ENCODE data around the gene MANBA.
"Not testable (repeated sequence)": the region's sequence is repeated elsewhere in the genome, so short reads cannot be mapped to it uniquely, and the experiment has no call there.

MANBA gene

DNA sequence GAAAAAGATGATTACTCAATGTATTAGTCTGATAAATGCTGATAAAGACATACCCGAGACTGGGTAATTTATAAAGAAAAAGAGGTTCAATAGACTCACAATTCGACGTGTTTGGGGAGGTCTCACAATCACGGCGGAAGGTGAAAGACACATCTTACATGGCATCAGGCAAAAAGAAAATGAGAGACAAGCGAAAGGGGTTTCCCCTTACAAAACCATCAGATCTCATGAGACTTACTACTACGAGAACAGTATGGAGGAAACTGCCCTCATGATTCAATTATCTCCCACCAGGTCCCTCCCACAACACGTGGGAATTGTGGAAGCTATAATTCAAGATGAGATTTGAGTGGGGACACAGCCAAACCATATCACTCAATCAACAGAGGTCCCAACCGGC is 141.7 kb downstream of the MANBA start:
- DNase-seq, result not testable (repeated sequence)

- DNase-seq, result peak; percentile 30
Measured at GRCh38 chr4:102616636-102617035, 144.1 kb downstream of the MANBA start.

DNA sequence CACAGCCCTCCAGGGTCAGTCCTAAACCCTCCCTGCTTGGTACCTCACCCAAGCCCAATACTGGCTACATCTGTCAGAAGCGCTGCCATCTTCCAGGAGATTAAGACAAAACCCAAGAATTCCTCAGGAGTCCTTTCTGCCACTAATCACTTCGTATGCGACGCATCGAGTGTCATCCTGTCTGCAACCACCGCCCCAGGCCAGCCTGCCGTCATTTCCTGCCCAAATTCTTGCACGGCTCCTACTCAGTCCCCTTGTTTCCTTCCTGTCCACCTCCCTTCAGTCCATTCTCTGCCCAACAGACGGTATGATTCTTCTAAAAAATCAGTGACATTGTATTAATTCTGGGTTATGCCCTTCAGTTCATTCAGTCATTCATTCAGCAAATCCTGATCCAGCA is 146.0 kb downstream of the MANBA start:
- DNase-seq, result peak; percentile 53

- peak; percentile 71 for DNase-seq
Measured at GRCh38 chr4:102612824-102613366, 147.9 kb downstream of the MANBA start.

DNA sequence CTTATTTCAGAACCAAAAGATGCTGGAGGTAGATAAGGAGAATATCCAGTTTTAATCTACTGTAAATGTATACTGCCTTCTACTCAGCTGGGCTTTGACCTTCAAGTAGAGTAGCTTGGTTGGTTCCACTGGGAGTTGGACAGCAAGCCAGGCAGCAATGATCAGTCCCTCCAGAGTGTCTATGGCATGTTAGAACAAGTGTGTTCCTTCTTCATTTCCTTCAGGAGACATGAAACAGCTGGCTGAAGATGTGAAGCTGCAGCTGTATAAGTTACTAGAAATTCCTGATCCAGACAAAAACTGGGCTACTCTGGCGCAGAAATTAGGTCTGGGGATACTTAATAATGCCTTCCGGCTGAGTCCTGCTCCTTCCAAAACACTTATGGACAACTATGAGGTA is 148.6 kb downstream of the MANBA start:
- no peak for DNase-seq

DNA sequence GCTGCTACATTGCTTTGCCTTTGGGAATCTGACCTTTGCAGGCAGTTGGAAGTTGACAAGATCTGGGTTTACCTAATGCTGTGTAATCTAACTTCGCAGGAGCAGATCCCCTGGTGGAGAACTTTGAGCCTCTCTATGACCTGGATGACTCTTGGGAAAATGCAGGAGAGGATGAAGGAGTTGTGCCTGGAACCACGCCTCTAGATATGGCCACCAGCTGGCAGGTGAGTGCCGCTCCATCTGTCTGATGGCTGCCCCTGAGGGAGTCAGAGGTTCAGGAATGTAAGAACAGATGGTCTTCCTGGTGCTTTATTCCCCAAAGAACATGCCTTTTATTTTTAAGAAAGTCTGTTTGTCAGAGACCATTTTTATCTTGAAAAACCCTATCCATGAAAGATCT is 150.3 kb downstream of the MANBA start:
- DNase-seq, result no peak

DNA sequence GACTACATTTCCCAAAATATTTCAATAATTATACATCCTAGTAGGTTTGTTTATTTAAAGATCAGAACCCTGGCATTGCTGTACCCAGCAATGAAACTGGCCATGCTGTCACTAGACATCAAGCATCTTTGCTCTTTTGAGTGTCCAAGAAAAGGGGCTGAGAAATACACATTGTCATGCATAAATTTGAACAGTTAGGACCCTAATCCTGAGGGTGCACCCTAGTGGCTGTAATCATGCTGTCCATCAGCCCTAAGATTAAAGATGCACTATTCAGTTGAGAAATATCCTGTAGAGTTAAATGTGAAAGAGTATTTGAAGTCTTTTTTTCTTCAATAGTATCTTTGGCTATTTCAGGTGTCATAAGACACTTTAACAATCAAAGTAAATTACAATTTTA is 150.8 kb downstream of the MANBA start:
- no peak for DNase-seq

DNA sequence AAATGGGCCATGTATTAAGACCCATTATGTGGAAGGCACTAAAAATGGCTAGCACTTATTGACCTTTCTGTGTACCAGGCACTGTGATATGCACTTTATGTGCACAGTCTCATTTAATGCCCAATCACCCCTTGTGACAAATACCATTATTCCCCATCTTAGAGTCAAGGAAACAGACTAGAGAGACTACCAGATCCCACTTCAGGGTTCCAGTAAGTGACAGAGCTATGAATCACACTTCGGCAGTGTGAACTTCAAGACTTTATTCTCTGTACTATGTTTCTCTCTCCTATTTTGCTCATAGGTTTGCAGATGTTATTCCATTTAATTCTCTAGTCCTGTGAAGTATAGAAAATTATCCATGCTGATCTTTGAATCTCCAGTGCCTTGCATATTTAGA is 152.6 kb downstream of the MANBA start:
- DNase-seq, result no peak

GRCh38 chr4:102606846-102607450 is 153.8 kb downstream of the MANBA start:
- no peak for DNase-seq

GRCh38 chr4:102606261-102606660 is 154.5 kb downstream of the MANBA start:
- no peak for DNase-seq

DNA sequence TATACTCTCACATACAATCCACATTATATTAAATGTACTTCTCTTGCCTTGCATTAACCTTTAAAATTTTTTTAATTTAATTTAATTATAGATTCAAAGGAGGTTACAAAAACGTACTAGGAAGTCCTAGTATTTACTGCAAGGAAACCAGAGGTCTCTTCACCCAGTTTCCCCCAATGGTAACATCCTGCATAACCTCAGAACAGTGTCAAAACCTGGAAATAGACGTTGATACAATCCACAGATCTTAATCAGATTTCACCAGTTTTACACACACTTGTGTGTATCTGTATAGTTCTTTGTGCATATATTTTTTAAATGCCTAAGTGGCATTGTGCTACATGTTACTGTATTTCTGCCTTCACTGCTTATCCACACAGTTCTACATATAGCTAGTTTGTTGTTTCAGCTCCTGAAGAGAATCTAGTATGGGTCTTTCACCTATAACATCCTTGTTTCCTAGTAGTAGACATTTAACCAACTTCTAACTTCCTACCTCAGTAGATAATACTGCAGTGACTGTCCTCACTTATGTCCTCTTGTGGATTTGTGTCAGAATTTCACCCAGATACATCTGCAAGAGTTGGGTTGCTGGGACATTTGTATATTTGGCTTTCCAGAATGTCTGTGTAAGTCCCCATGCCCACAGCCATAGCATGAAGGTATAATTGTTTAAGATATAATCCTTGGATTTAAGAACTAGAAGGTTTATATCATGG is 156.4 kb downstream of the MANBA start:
- no peak for DNase-seq

DNA sequence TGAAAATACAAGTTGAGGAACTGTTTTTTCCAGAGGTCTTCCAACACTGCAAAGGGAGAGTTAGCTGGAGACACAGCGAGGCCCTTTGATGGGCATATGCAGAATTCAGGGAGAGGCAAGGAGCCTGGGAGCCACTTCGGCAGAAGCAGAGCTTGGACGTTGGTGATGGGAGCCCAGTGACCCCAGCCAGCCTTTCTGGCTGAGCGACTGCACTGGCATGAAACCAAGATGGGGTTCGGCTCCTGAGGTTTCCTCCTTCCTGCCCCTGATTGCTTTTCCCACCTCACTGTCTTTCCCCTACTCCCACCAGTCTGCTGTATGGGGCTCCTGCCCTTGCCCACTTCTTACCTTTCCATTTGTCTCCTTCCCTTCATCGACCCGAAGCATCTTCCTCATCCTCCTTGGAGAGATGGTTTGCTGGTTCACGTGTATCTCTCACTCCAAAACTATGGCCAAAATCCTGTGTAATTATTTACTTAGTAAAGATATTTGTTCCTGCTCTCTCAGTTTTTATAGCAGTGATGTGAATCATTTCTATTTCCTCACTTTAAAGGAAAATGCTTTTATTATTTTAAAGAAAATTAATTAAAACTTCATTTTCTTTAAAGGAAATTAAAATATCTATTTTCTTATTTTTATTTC is 159.1 kb downstream of the MANBA start:
- DNase-seq, result no peak

- no peak for DNase-seq
Measured at GRCh38 chr4:102600689-102601088, 160.1 kb downstream of the MANBA start.

GRCh38 chr4:102599886-102600285 is 160.9 kb downstream of the MANBA start:
- no peak for DNase-seq

GRCh38 chr4:102599455-102599854 is 161.3 kb downstream of the MANBA start:
- no peak for DNase-seq

DNA sequence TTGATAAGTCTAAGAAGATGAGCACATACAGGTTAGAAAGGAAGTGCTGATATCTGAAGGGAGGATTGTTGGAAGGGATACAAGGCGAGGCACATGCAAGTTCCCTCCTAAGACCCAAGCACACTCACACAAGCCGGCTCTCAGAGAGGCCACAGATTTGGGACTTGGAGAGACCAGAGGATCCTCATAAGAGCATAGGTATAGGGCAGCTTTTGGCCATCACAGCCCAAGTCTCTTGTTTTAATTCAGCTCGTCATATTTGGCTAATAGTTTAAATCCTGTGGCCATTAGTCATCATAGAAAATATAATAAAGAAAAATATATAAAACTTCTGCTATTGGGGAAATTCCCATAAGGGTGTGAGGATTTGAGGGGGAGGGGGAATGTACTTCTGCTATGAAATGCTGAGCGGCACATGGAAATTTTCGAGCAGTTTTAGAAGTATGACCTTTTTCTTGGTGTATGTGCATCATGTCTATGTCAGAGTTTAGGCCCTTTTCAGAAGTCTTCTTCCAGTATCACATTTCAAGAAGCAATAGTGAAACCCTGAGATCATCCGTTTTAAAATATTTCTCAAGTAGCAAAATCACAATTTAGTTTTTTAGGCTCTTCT is 161.9 kb downstream of the MANBA start:
- DNase-seq, result no peak

DNA sequence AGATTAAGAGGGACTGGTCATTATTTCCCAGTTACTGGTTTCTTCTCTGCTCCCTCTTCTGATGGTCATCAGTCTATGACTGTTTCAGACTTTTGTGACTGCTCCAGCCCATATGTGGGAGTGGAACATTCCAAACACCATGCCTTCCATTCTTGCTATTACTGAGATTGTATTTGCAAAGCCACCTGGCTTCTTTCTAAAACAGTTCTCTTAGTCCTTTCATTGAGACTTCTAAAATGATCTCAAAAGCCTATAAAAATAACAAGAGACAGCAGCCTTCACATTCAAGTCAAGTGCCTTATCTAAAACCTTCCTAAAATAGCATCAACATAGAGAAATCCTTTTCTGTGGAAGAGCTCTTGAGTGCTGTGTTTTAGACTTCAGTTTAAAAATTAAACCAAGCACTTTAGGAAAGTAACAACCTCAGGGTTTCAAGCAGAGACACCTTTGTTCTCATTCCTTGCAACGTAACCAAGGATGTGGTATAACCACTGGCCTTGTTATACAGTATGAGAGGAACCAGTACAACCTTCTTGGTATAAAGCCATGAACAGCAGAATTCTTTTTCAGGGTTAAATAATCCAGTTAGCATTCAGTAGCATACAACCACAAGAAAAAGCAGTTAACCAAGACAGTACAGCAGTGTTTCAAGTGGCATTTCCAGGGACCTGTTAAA is 162.5 kb downstream of the MANBA start:
- DNase-seq, result peak; percentile 79

DNA sequence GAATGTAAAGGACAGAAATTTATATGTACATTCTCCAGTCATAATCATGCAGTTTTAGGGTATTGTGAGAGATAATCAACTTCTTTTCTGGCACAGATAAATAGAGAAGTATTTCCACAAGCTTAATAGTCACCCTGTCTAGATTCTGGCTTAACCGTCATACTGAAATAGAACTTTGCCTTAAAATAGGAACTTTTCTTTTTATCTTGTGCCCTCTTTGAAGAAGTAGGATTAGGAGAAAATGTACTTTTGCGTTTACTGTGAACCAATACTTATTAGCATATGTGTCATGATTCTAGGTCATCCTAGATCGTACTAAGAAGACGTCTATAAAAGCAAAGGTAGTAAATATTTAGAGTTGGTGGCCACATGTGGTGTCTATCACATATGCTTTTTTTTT is 164.2 kb downstream of the MANBA start:
- no peak for DNase-seq

DNA sequence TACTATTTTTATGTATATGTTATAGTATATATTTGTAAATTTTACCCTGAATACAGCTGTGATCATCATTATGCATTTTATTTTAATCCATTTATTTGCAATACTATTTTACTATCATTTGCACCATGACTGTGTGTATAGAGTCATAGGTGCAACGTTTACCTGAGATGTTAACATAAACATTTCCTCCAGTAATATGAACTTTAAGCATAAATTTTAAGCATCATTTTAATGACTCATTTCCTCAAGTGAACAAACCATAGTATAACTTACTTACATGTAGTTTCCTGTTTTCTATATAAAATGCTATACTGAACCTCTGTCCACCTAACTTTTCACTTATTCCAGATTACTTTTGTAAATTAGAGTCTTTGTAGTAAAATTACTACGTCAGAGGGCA is 166.8 kb downstream of the MANBA start:
- DNase-seq, result no peak

DNA sequence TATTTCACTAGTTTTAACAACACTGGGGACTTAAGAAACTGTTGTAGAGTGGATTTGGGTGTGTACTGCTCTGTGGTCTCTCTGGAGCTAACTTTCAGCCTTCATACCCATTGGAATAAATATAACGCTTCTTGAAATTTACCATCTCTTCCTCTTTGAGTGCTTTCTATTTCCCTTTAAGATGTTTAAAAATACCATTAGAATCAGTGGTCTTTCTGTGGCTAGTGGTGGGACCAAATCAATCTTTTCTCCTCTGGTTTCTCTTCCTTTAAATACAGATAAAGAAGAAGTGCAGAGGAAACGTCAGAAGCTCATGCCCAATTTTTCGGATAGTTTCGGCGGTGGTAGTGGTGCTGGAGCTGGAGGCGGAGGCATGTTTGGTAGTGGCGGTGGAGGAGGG is 167.6 kb downstream of the MANBA start:
- DNase-seq, result no peak

DNA sequence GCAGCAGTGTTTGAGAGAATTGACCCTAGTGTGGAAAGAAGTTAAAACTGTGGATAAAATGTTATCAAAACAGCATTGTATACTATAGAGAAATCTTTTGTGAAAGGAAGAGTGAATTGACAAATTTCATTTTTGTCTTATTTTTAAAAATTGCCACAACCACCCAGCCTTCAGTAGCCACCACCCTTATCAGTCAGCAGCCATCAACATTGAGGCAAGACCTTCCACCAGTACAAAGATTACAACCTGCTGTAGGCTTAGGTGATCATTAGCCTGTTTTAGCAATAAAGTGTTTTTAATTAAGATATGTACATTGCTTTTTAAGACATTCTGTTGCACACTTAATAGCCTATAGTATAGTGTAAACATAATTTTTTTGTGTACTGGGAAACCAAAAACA is 168.5 kb downstream of the MANBA start:
- DNase-seq, result no peak

- DNase-seq, result no peak
Measured at GRCh38 chr4:102589743-102590142, 171.0 kb downstream of the MANBA start.

GRCh38 chr4:102586644-102587021 is 174.1 kb downstream of the MANBA start:
- peak; percentile 42 for DNase-seq
